GM19372 (cell line): ENCODE data around the gene CMTM8.

Source experiments
- ATAC-seq: cut with Tn5 transposase; IDR thresholded peaks from one replicate; pipeline ENCODE4 v1.9.1; 2021; ENCODE audit warnings: mild to moderate bottlenecking, low read depth, moderate library complexity; ENCODE audit not compliant: unreplicated experiment

Gene CMTM8

GRCh38 chr3:32403663-32404062 lies 165.2 kb downstream of the CMTM8 start:
- no peak for ATAC-seq

GRCh38 chr3:32404714-32405113 lies 166.2 kb downstream of the CMTM8 start:
- no peak for ATAC-seq

GRCh38 chr3:32405155-32405554 lies 166.7 kb downstream of the CMTM8 start:
- no peak for ATAC-seq

GRCh38 chr3:32405711-32406323 lies 167.3 kb downstream of the CMTM8 start:
- no peak for ATAC-seq

GRCh38 chr3:32406486-32407408 lies 168.3 kb downstream of the CMTM8 start:
- ATAC-seq = no peak

GRCh38 chr3:32410367-32411246 lies 172.1 kb downstream of the CMTM8 start:
- ATAC-seq = no peak

GRCh38 chr3:32411442-32411841 lies 173.0 kb downstream of the CMTM8 start:
- ATAC-seq = no peak

GRCh38 chr3:32412887-32413286 lies 174.4 kb downstream of the CMTM8 start:
- ATAC-seq = no peak

GRCh38 chr3:32413845-32414521 lies 175.5 kb downstream of the CMTM8 start:
- ATAC-seq = no peak

GRCh38 chr3:32414522-32415202 lies 176.2 kb downstream of the CMTM8 start:
- no peak for ATAC-seq

- ATAC-seq = no peak
Measured at GRCh38 chr3:32419742-32420125, 181.3 kb downstream of the CMTM8 start.
